ENCODE results near the gene DLGAP1. TPM values are rescaled to one million over a fixed set of nuclear protein-coding genes. Genes with fewer than 3 reads are reported as not detected.

DLGAP1 gene
- total RNA-seq, 1 donor from 2014 or later, result not detected

- ATAC-seq (no peak), DNase-seq (ENCODE audit: missing footprints) (no peak)
- intact Hi-C loops (cut with DNase I), result no loop called here
These were observed 658.7 kb downstream of the DLGAP1 start for GRCh38 chr18:3796434-3796833.

DNA sequence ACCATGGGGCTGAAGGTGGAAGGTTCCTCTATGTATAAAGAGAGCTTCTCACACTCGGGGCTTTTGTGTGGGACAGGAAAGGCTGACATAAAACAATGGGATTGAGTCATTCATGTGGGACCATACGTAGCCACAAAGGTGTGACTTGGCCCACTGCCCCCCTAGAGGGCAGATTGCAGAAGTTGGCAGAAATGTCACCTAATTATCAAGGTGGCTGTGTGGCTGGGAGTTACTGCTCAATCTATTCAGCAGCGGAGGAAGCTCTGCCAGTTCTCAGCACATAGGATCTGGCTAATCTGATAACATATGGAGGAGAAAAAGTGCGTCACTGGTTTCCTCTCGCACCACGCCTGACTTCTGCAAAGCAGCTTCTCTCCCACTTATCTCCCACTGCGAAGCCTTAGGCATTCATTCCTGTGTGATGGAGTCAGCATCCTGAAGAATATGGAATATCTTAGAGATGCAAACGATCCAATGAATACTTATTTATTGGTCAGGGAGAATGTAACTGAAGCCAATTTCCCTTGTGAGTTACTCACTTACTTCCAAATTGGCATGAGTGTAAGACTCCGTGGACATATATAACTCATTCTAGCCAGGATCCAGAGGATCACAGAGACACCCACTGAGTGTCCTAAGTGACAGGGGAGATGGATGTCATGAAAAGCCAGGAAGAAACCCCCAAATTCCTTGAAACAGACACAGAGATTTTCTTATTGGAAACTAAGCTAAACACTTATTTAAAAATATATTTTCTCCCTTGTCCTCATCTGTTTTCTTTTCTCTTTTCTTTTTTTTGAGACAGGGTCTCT is 660.4 kb downstream of the DLGAP1 start:
- DNase-seq (ENCODE audit: missing footprints) (no peak), ATAC-seq (no peak)
- intact Hi-C loops (cut with DNase I), result no loop called here

GRCh38 chr18:3793545-3793944 is 661.6 kb downstream of the DLGAP1 start:
- intact Hi-C loops (cut with DNase I), result no loop called here
- no peak for DNase-seq (ENCODE audit: missing footprints)
- ATAC-seq, result no peak

- ATAC-seq (no peak), DNase-seq (ENCODE audit: missing footprints) (no peak)
- intact Hi-C loops (cut with DNase I), result no loop called here
These were observed 662.0 kb downstream of the DLGAP1 start for GRCh38 chr18:3793111-3793510.

DNA sequence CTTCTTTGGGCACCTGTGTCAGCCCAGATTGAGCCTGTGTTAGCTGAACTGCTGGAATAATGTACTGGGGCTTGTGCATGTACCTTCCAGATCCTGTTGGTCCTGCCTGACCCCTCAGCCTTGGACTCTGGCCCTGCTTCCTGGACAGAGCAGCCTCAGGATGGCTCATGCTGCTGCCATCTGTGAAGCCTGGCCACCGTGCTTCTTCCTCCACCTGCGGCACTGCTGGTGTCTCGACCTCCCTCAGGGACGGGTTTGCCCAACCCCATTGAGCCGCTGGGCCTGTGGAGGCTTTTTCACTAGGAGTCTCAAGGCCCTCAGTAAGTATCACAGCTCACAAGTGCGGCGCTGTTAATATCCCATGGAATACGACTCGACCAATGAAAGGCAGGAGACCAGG is 662.4 kb downstream of the DLGAP1 start:
- no peak for ATAC-seq
- DNase-seq (ENCODE audit: missing footprints), result no peak
- intact Hi-C loops (cut with DNase I), result no loop called here

DNA sequence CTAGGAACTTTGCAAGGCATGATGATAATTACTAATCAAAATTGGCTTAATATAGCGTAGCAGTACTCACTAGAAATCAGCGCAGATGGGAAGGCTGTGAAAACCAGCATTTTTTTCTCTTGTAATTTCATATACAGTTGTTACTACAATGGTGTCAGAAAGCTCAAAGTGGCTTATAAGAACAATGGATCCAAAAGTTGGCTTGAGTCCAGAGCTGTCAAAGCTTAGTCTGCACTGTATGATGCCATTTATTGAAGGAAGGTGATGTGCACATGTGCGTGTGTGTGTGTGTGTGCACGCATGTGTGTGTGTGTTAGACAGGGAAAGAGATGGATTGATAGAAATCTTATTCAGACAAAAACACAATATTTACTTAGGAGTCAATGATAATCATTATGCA is 663.9 kb downstream of the DLGAP1 start:
- ATAC-seq, result no peak
- no peak for DNase-seq (ENCODE audit: missing footprints)
- intact Hi-C loops (cut with DNase I), result no loop called here

- ATAC-seq, result no peak
- intact Hi-C loops (cut with DNase I), result no loop called here
These were observed 664.4 kb downstream of the DLGAP1 start for GRCh38 chr18:3790703-3791102.

DNA sequence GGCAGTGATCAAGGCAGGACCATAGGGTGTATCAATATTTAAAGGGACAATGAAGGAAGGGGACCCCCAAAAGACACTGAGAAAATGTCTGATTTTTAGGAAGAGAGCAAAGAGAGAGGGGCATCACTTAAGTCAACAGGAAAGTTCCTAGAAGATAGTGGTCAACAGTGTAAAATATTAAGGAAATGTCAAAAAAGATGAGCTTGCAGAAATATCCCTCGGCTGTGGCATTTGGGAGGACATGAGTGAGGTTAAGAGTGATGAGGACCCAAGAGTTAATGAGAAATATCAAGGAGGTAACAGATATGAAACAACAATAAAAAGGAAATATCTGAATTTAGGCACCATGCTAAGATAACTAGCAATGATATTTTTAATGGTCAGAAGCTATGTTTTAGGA is 665.6 kb downstream of the DLGAP1 start:
- ATAC-seq, result no peak
- intact Hi-C loops (cut with DNase I), result no loop called here
- no peak for DNase-seq (ENCODE audit: missing footprints)

More at GRCh38 chr18:3790703-3791102, 664.4 kb downstream of the DLGAP1 start:
- DNase-seq (ENCODE audit: missing footprints), result no peak

- ATAC-seq, result no peak
- intact Hi-C loops (cut with DNase I), result no loop called here
These were observed 670.2 kb downstream of the DLGAP1 start for GRCh38 chr18:3784949-3785348.

GRCh38 chr18:3782901-3783300 is 672.2 kb downstream of the DLGAP1 start:
- no peak for DNase-seq (ENCODE audit: missing footprints)
- intact Hi-C loops (cut with DNase I), result no loop called here
- no peak for ATAC-seq

More at GRCh38 chr18:3784949-3785348, 670.2 kb downstream of the DLGAP1 start:
- DNase-seq (ENCODE audit: missing footprints), result no peak

DNA sequence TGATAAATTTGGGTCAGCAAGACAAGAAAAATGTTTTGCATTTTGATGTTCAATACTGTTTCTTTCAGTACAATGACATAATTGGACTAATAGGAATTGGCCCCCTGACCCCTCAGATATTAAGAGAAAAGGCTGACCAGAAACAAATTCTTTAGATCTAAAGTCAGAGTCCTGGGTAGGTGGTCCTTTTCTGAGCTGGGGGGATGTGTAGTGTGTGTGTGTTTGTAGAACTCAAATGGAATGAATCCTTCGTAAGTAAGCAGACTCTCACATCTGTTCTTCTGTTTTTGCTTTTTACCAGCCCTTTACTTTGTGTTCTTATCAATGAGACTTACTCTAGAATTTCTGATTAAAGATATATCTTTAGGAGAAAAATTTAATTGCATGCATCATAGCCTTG is 677.4 kb downstream of the DLGAP1 start:
- ATAC-seq (no peak), DNase-seq (ENCODE audit: missing footprints) (no peak)
- intact Hi-C loops (cut with DNase I), result no loop called here

GRCh38 chr18:3777122-3777521 is 678.0 kb downstream of the DLGAP1 start:
- intact Hi-C loops (cut with DNase I), result no loop called here
- DNase-seq (ENCODE audit: missing footprints) (no peak), ATAC-seq (no peak)

- ATAC-seq (no peak), DNase-seq (ENCODE audit: missing footprints) (no peak)
- intact Hi-C loops (cut with DNase I), result no loop called here
These were observed 679.1 kb downstream of the DLGAP1 start for GRCh38 chr18:3775996-3776395.

DNA sequence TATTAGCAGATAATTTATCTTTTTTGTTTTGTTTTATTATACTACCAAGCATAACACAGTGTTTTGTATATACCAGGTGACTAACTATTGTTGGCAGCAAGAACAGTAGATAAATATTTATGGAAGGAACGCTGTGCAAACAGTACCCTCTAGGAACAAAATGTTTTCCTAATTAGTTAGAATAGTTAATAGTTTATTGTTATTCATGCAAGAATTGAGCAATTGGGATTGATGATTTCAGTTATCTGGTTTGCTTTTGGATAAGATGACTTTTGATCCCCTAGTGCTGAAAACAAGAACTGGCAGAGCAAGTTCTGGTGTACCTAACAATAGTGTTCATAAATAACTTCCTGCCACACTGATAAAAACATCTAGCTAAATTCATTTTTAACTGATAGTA is 681.8 kb downstream of the DLGAP1 start:
- no peak for DNase-seq (ENCODE audit: missing footprints)
- intact Hi-C loops (cut with DNase I), result loop anchor here (5.0 kb wide), 2 partner anchors 99 to 294 kb away; no protein-coding TSS in a partner anchor
- no peak for ATAC-seq

DNA sequence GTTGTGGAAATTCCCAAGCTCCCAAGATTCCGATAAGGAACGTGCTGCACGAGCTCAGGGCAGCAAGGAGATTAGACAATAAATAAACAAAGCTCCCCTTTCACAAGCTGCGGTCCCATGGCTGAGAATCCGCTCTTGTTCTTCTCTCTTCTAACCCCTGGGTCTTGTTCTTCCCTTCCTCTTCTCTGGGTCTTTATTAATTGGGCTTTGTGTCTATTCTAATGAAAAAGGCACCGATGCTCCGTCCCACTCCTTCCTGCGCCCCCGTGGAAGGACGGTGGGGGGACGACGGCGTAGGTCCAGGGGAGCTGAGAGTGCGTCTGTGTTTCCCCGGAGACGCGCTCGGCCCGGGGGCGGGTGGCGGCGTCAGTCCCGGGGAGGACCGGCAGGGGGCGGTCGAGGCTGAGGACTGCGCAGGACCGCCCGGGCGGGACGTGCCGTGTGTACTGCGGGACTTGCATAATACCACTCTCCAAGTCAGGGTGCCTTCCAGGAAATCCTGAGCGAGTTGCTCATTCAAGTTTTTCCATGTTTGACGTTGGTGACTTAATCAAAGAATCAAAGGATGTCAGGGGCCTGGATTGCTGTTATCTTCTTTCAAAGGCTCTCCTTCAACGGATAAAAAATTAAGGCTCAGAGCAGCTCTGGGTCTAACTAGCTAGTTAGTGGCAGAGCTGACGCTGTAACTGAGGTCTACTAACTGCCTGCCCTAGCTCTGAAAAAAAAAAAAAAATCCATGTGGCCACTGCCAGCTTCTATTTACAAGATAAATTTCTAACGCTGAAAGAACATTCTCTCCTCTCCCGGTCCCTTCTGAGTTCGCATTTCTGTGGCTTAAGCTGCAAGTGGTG is 683.8 kb downstream of the DLGAP1 start:
- intact Hi-C loops (cut with DNase I), result loop anchor here (1.0 to 5.0 kb wide), 3 partner anchors 101 to 296 kb away; no protein-coding TSS in a partner anchor
- peak; percentile 93 for DNase-seq (ENCODE audit: missing footprints)
- ATAC-seq, result peak; percentile 99

- no peak for DNase-seq (ENCODE audit: missing footprints)
- intact Hi-C loops (cut with DNase I), result no loop called here
These were observed 693.8 kb downstream of the DLGAP1 start for GRCh38 chr18:3761266-3761665.

GRCh38 chr18:3760741-3761140 is 694.4 kb downstream of the DLGAP1 start:
- intact Hi-C loops (cut with DNase I), result no loop called here
- DNase-seq (ENCODE audit: missing footprints) (no peak), ATAC-seq (no peak)

More at GRCh38 chr18:3761266-3761665, 693.8 kb downstream of the DLGAP1 start:
- ATAC-seq, result no peak

GRCh38 chr18:3759099-3759498 is 696.0 kb downstream of the DLGAP1 start:
- intact Hi-C loops (cut with DNase I), result no loop called here
- ATAC-seq (no peak), DNase-seq (ENCODE audit: missing footprints) (no peak)

DNA sequence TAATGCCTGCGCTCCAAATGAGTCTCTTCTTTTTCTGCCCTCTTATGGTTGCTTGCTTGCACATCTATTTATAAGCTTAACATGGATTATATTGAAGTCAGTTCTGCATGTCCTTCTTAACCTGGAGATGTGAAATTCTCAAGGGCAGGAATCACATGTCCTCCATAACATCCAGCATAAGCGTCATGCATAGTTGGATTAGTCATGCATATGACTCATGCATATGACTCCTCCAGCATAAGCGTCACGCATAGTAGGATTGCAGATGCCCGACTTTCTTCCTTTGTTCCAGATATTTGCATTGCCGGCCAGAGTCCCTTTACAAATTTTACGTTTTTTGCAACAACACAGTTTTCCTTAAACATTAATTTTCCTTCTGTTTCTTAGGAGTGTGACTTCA is 696.6 kb downstream of the DLGAP1 start:
- no peak for ATAC-seq
- intact Hi-C loops (cut with DNase I), result no loop called here
- no peak for DNase-seq (ENCODE audit: missing footprints)

GRCh38 chr18:3757361-3757760 is 697.7 kb downstream of the DLGAP1 start:
- intact Hi-C loops (cut with DNase I), result no loop called here
- no peak for ATAC-seq
- DNase-seq (ENCODE audit: missing footprints), result no peak
